ENCODE results near the gene TANGO6.

TANGO6 gene

GRCh38 chr16:68866933-68867332, 23.6 kb downstream of the TANGO6 start:
- no peak for DNase-seq (ENCODE audit: low read depth in 2 of 2)

DNA sequence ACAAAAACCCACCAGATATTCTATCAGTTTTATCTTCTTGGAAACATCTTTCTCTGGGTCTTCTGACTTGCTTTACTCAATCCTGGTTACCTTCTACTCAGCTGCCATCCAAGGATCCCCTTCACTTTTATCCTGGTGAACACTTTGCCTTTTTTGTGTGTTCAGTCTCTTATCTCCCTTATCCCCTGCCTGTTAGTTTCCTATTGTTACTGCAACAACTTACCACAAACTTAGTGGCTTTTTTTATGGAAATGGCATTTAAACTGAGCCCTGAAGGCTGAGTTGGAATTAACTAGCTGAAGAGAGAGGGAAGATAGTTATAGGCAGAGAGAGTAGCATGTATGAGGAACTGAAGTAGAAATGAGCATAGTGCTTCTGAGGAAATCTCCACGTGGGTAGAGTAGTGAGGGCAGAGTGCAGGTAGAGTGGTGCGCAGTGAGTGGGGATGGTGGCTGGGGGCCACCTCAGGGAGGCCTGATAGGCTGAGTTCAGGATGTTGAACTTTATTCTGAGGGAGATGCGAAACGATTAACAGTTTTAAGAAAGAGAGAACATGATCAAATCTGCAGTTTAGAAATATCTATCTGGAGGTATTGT, 26.3 kb downstream of the TANGO6 start:
- DNase-seq (ENCODE audit: low read depth in 2 of 2), result no peak

GRCh38 chr16:68873635-68874471, 30.5 kb downstream of the TANGO6 start:
- DNase-seq (ENCODE audit: low read depth in 2 of 2), result no peak

GRCh38 chr16:68875871-68876270, 32.5 kb downstream of the TANGO6 start:
- no peak for DNase-seq (ENCODE audit: low read depth in 2 of 2)

DNA sequence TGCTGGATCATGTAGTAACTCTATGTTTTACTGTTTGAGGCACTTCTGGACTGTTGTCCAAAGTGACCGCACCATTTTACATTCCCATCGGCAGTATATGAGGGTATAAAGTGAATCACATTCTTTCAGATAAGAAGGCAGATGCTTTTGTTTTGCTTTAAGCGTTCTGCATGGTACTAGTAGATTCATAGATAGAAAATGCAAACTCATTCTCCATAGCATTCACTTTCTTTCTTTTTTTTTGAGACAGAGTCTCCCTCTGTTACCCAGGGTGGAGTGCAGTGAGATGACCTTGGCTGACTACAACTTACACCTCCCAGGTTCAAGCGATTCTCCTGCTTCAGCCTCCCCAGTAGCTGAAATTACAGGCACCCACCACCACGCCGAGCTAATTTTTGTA, 40.4 kb downstream of the TANGO6 start:
- no peak for DNase-seq (ENCODE audit: low read depth in 2 of 2)

DNA sequence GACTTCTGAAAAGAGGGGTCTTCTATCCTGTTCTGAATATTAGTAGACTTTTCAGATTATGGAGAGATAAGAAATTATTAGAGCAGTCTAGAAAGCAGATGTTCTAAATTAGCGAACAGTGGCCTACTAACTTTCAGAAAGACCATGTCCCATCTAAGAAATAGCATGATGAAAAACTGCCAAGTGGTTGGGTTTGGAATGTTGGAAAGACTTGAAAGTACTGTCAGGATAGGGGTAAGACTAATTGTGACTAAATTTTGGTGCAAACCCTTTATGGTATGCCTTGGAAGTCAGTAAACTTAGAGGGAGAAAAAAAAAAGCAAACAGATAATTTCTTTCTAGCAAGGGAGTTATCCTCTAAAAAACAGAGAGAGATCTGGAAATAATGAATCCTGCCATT, 41.1 kb downstream of the TANGO6 start:
- DNase-seq (ENCODE audit: low read depth in 2 of 2), result no peak

DNA sequence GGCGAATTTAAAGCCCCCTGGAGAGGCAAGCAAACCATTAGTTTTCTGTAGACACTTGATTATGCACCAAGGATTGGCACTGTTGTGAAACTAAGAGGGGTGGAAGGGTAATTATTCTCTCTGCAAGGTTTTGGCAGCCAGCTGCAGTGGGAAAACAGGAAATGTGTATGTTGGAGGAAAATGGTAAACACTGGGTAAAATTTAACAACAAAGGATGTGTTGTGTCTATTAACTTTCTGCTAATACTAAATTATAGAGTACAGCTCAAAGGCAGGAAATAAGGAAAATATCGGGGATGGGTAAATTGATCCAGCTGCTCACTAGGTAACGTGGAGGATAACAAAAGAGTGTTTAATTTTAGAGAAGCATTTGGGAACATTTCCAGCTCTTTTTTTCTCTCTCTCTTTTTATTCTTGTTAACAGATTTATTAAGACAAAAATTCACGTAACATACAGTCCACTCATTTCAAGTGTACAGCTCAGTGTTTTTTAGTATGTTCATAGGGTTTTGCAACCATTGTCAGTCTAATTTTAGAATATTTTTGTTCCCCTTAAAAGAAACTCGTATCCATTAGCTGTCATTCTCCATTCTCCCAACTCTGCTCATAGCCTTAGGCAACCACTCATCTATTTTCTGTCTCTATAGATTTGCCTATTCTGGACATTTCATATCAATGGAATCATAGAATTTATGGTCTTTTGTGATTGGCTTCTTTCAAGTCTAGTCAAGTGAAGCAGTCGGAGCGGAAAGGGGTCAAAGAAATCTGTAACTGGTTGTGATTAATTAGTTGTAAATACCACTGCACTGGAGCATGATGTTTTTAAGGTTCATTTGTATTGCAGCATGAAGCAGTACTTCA, 41.8 kb downstream of the TANGO6 start:
- DNase-seq (ENCODE audit: low read depth in 2 of 2), result no peak

- no peak for DNase-seq (ENCODE audit: low read depth in 2 of 2)
These were observed 43.8 kb downstream of the TANGO6 start for GRCh38 chr16:68887107-68887506.

GRCh38 chr16:68889508-68890150, 46.3 kb downstream of the TANGO6 start:
- DNase-seq (ENCODE audit: low read depth in 2 of 2), result no peak

GRCh38 chr16:68892214-68892613, 48.9 kb downstream of the TANGO6 start:
- no peak for DNase-seq (ENCODE audit: low read depth in 2 of 2)

DNA sequence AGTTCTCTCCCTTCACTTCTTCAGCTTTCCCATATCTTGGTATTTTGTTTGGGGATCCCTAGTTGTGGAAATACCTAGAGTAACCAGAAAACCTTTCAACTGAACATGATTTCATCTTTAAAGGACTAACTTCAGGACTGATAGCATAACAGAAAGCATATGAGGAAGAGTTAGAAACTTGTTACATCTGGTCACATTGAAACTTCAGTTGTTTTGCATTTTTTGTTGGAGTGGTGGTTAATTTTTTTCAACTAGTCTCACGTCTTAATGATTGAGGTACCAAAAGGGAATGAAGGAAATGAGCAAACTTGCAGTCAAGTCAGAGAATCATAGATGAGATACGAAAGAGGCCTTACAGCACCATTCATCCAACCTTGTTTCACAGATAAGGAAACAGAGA, 49.6 kb downstream of the TANGO6 start:
- no peak for DNase-seq (ENCODE audit: low read depth in 2 of 2)

- no peak for DNase-seq (ENCODE audit: low read depth in 2 of 2)
These were observed 50.7 kb downstream of the TANGO6 start for GRCh38 chr16:68893710-68894705.

DNA sequence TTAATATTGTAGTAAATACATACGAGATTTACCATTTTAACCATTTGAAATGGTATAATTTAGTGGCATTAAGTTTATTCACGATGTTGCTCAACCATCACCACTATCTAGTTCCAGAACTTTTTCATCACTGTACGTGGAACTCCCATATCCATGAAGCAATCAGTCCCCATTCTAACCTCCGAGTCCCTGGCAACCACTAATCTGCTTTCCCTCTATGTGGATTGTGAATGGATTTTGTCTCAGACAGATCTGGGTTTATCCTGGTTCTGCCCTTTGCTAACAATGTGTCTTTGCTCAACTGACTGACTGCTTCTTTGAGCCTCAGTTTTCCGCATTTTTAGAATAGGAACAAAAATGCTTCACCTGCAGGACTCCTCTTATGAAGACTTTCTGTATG, 51.4 kb downstream of the TANGO6 start:
- no peak for DNase-seq (ENCODE audit: low read depth in 2 of 2)

DNA sequence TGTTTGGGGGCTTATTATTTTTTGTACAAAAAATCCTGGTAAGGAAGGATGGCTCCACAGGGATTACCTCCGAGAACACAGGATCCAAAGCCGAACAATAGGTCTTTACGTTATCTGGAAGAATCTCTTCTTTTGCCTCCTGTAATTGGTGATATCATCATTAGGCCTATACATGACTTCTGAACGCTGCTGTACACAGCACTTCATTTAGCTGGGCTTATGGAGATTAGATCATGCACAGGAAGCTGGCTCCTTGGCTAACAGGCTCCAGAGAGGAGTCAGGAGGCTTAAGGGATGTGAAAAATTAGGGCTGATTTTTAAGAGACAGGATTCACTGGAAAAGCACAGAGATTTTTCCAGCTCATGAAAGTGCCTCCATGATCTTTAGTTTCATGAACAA, 54.7 kb downstream of the TANGO6 start:
- no peak for DNase-seq (ENCODE audit: low read depth in 2 of 2)

GRCh38 chr16:68900009-68900408, 56.7 kb downstream of the TANGO6 start:
- no peak for DNase-seq (ENCODE audit: low read depth in 2 of 2)

GRCh38 chr16:68902003-68902968, 59.0 kb downstream of the TANGO6 start:
- no peak for DNase-seq (ENCODE audit: low read depth in 2 of 2)

GRCh38 chr16:68902969-68903345, 59.6 kb downstream of the TANGO6 start:
- no peak for DNase-seq (ENCODE audit: low read depth in 2 of 2)

- no peak for DNase-seq (ENCODE audit: low read depth in 2 of 2)
These were observed 64.0 kb downstream of the TANGO6 start for GRCh38 chr16:68907297-68907696.

DNA sequence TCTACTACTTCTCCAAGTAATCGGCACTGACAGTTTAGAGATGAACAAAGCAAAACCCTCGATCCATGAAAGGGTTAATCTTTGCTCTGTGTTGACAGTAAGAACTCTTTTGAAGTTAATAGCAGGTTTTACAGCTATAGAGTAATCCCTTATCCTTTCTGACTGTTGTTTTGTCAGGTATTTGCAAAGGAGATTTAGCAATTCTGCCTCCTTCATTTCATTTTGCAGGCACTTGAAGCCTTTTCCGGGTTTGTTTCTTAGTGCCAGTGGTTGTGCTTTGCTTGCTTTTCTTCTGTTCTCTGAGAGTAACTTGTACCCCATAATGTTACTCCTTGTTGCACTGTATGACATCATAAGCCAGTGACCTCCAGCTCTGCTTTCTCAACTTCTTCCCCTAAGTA, 64.5 kb downstream of the TANGO6 start:
- DNase-seq (ENCODE audit: low read depth in 2 of 2), result no peak
